ENCODE results near the gene ARHGEF19. TPM values are rescaled to one million over a fixed set of nuclear protein-coding genes. Genes with fewer than 3 reads are reported as not detected.

ARHGEF19 gene
- total RNA-seq, 2 experiments from 2014 or later: 10.7 to 12.1 TPM

DNA sequence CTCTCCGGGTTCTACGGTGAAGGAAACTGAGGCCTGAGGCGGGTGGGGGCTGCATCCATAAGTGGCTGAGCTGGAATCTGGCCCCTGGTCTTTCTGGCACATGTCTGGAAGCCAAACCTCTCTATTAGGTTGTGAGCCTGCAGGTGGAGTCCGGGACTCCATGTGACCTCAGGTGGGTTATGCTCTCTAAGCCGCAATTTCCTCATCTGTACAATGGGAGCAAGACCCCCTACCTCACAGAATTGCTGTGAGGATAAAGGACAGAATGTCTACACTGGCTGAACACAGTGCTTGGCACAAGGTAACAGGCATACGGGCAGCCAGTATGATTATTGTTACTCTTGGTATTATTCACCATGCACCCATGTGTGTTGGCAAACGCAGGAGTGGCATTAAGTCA is 63.3 kb downstream of the ARHGEF19 start:
- Mint-ChIP-seq H3K4me1 (peaks cover 1% of the 10 kb centered on the region), H3K27me3 (peaks cover 17% of the 10 kb centered on the region), H3K9me3 (no peaks in the 10 kb centered on the region), H3K27ac (no peak overlapping the region), H3K36me3 (ENCODE audit: low read depth) (no peaks in the 10 kb centered on the region), H3K4me3 (no peak overlapping the region)
- ChIA-PET POLR2A (no interaction called here), CTCF (no interaction called here)
- DNase-seq: no peak

GRCh38 chr1:16148329-16149092 is 63.9 kb downstream of the ARHGEF19 start:
- CTCF ChIA-PET: interaction anchor here (0.5 to 1.2 kb wide), 2 partner anchors 84 to 292 kb away, joined by 3 to 4 read pairs; no protein-coding TSS in a partner anchor
- POLR2A ChIA-PET: no interaction called here
- H3K27ac Mint-ChIP-seq: no peak overlapping the region

More at GRCh38 chr1:16148329-16149092, 63.9 kb downstream of the ARHGEF19 start:
- Mint-ChIP-seq H3K27me3 (peaks cover 13% of the 10 kb centered on the region), H3K9me3 (no peaks in the 10 kb centered on the region), H3K36me3 (ENCODE audit: low read depth) (no peaks in the 10 kb centered on the region), H3K4me3 (no peak overlapping the region), H3K4me1 (no peaks in the 10 kb centered on the region)
- no peak for DNase-seq

Other genes with a start within 250 kb of the ARHGEF19 start
- gene ZBTB17, start 236.6 kb downstream of the ARHGEF19 start, total RNA-seq: 10 to 100 TPM; 34.8 to 38.8 TPM
- gene SRARP, start 208.4 kb downstream of the ARHGEF19 start, total RNA-seq: not detected
- not detected for gene HSPB7, start 194.6 kb downstream of the ARHGEF19 start, total RNA-seq
- not detected for gene CLCNKA, start 190.6 kb downstream of the ARHGEF19 start, total RNA-seq
- not detected for gene CLCNKB, start 168.9 kb downstream of the ARHGEF19 start, total RNA-seq
- 1 to 10 TPM in 1 of 2 experiments, under 1 TPM in 1; 0.67 to 1.1 TPM for gene FAM131C, start 139.0 kb downstream of the ARHGEF19 start, total RNA-seq
- gene EPHA2, start 56.6 kb downstream of the ARHGEF19 start, total RNA-seq: not detected
- 1 to 10 TPM; 6.4 to 6.8 TPM for gene CPLANE2, start 24.5 kb upstream of the ARHGEF19 start, total RNA-seq
- 10 to 100 TPM; 15.5 to 19.3 TPM for gene FBXO42, start 139.8 kb upstream of the ARHGEF19 start, total RNA-seq
- gene SZRD1, start 154.6 kb upstream of the ARHGEF19 start, total RNA-seq: 100 to 1,000 TPM; 156 to 177 TPM
- gene SPATA21, start 224.8 kb upstream of the ARHGEF19 start, total RNA-seq: not detected
- gene NECAP2, start 228.1 kb upstream of the ARHGEF19 start, total RNA-seq: 100 to 1,000 TPM; 107 to 115 TPM